ENCODE data around the gene MAN2B2. TPM values are rescaled to one million over a fixed set of nuclear protein-coding genes. Genes with fewer than 3 reads are reported as not detected.

The MAN2B2 gene
- total and polyA plus RNA-seq, 9 of the 15 experiments (the other 6 are each of a cell fraction or from before 2014, with no cell fraction given): 0.21 to 8.8 (median 3.7) TPM

DNA sequence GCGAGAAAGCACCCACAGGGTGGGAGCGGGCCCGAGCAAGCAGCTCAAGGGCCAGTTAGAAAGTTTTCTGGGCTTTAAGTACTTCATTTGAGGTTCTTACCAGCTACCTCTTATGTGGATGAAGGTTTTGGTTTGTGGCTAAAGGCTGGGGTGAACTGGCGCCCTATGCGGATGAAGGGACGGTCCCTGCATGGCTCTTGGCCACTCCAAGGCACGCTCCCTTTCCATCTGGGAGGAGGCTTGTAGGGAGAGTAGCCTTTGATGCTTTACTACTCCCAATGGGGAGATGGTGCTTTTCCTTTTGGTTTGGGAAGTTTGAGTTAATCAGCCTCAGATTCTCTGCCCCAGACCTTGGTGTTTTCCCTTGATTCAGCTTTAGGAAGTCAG, 83.2 kb downstream of the MAN2B2 start:
- no peak overlapping the region for H3K9ac ChIP-seq (ENCODE audit: insufficient read depth in 1 of 2, low read depth in 2 of 2, low read length in 2 of 2)
- ChIA-PET POLR2A (interaction anchor here (3.0 kb wide), 1 partner anchor 15 kb away, joined by 18 read pairs; no protein-coding TSS in a partner anchor), CTCF (ENCODE audit: low intra/inter-chr PET ratio) (no interaction called here)
- no peaks in the 10 kb centered on the region for H3K36me3 ChIP-seq (ENCODE audit: control insufficient read depth, insufficient read depth, low read length)
- peaks cover 0 to 17% of the 10 kb centered on the region in 2 experiments; a peak in 3 of 5 replicates for H3K4me1 ChIP-seq (replicated peaks in 1 of 2; ENCODE audit: control insufficient read depth in 2 of 2, insufficient read depth in 2 of 2, low read length in 2 of 2)
- H3K27me3 ChIP-seq (ENCODE audit: control insufficient read depth in 2 of 2, insufficient read depth in 2 of 2, low read length in 2 of 2): 0 out of 5 replicates have a peak, but pooled peaks cover 3 to 4% of the 10 kb centered on the region in 2 experiments
- 76% methylated on average over 7 of the region's 7 CpGs for WGBS (ENCODE audit: insufficient coverage, low coverage, missing lambda C conversion rate)
- no peak for ATAC-seq
- no peak overlapping the region for H2AFZ ChIP-seq (ENCODE audit: low read depth, low read length)
- no peak overlapping the region for H3K4me3 ChIP-seq
- BruUV-seq (replicated peaks): no TSS peak
- in situ Hi-C loops (cut with MboI): no loop called here
- no peak overlapping the region for H3K27ac ChIP-seq (ENCODE audit: extremely low read depth, low read depth, low read length)
- H3K79me2 ChIP-seq (ENCODE audit: control insufficient read depth, insufficient read depth, low read length): no peaks in the 10 kb centered on the region
- H3K9me3 ChIP-seq (replicated peaks; ENCODE audit: control insufficient read depth, insufficient read depth, low read depth, low read length): no peaks in the 10 kb centered on the region
- H4K20me1 ChIP-seq (replicated peaks; ENCODE audit: control insufficient read depth, insufficient read depth, low read length): no peaks in the 10 kb centered on the region
- intact Hi-C loops (cut with micrococcal nuclease): no loop called here
- TF ChIP-seq ZNF253 (CRISPR knock-in tag; conservative IDR thresholded peaks at IDR 0.05): no peak
- TF ChIP-seq ZNF224 (CRISPR knock-in tag; IDR thresholded peaks at IDR 0.05): no peak
- TF ChIP-seq XRCC4 (IDR thresholded peaks at IDR 0.05; ENCODE audit: extremely low read depth, insufficient read depth, insufficient read length): no peak
- no peak for TF ChIP-seq ZNF75A (CRISPR knock-in tag; IDR thresholded peaks at IDR 0.05)
- no peak for TF ChIP-seq ZFP36 (IDR thresholded peaks at IDR 0.05; ENCODE audit: low read depth, low read length, partially characterized antibody)
- TF ChIP-seq ZNF184 (CRISPR knock-in tag; IDR thresholded peaks at IDR 0.05): no peak
- no peak for TF ChIP-seq PRPF4 (IDR thresholded peaks at IDR 0.05; ENCODE audit: insufficient read depth, low read depth, low read length, poor library complexity, severe bottlenecking)
- no peak for TF ChIP-seq ARNT (IDR thresholded peaks at IDR 0.05)
- no peak for TF ChIP-seq SNIP1 (IDR thresholded peaks at IDR 0.05; ENCODE audit: low read depth)
- no peak for TF ChIP-seq ZNF280B (CRISPR knock-in tag; IDR thresholded peaks at IDR 0.05)
- TF ChIP-seq ETS2 (tag; IDR thresholded peaks at IDR 0.05; ENCODE audit: borderline replicate concordance, poor library complexity, severe bottlenecking): no peak
- TF ChIP-seq NCOA4 (IDR thresholded peaks at IDR 0.05; ENCODE audit: partially characterized antibody): no peak
- no peak for TF ChIP-seq FUS (optimal IDR thresholded peaks at IDR 0.05; ENCODE audit: low read depth, low read length)
- TF ChIP-seq, protein P1, sequence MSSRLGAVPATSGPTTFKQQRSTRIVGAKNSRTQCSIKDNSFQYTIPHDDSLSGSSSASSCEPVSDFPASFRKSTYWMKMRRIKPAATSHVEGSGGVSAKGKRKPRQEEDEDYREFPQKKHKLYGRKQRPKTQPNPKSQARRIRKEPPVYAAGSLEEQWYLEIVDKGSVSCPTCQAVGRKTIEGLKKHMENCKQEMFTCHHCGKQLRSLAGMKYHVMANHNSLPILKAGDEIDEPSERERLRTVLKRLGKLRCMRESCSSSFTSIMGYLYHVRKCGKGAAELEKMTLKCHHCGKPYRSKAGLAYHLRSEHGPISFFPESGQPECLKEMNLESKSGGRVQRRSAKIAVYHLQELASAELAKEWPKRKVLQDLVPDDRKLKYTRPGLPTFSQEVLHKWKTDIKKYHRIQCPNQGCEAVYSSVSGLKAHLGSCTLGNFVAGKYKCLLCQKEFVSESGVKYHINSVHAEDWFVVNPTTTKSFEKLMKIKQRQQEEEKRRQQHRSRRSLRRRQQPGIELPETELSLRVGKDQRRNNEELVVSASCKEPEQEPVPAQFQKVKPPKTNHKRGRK (tag; IDR thresholded peaks at IDR 0.05): no peak
- TF ChIP-seq USF2 (CRISPR knock-in tag; IDR thresholded peaks at IDR 0.05): no peak
- FAIRE-seq: no peak
- no peak for DNase-seq (ENCODE audit: extremely low read depth in 1 of 4, low spot score in 3 of 4)
- no peaks in the 10 kb centered on the region for H3K9me1 ChIP-seq (ENCODE audit: control insufficient read depth, insufficient read depth, low read length)
- H3K4me2 ChIP-seq (ENCODE audit: insufficient read depth, low read length): no peak overlapping the region

All from K562 (cell line).